GM12872 (cell line): ENCODE measurements around the gene PCDHA13.

Experiments
- TF ChIP-seq, protein P1 (sequence below): IDR thresholded peaks from 3 replicates; pipeline ENCODE4 v1.5.1; 2011; ENCODE audit warnings: low read depth, mild to moderate bottlenecking, low read length, moderate library complexity; ENCODE audit not compliant: insufficient read depth

PCDHA13 gene

GRCh38 chr5:140869555-140869886 lies 12.4 kb upstream of the PCDHA13 start:
- TF ChIP-seq, protein P1, sequence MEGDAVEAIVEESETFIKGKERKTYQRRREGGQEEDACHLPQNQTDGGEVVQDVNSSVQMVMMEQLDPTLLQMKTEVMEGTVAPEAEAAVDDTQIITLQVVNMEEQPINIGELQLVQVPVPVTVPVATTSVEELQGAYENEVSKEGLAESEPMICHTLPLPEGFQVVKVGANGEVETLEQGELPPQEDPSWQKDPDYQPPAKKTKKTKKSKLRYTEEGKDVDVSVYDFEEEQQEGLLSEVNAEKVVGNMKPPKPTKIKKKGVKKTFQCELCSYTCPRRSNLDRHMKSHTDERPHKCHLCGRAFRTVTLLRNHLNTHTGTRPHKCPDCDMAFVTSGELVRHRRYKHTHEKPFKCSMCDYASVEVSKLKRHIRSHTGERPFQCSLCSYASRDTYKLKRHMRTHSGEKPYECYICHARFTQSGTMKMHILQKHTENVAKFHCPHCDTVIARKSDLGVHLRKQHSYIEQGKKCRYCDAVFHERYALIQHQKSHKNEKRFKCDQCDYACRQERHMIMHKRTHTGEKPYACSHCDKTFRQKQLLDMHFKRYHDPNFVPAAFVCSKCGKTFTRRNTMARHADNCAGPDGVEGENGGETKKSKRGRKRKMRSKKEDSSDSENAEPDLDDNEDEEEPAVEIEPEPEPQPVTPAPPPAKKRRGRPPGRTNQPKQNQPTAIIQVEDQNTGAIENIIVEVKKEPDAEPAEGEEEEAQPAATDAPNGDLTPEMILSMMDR = no peak

DNA sequence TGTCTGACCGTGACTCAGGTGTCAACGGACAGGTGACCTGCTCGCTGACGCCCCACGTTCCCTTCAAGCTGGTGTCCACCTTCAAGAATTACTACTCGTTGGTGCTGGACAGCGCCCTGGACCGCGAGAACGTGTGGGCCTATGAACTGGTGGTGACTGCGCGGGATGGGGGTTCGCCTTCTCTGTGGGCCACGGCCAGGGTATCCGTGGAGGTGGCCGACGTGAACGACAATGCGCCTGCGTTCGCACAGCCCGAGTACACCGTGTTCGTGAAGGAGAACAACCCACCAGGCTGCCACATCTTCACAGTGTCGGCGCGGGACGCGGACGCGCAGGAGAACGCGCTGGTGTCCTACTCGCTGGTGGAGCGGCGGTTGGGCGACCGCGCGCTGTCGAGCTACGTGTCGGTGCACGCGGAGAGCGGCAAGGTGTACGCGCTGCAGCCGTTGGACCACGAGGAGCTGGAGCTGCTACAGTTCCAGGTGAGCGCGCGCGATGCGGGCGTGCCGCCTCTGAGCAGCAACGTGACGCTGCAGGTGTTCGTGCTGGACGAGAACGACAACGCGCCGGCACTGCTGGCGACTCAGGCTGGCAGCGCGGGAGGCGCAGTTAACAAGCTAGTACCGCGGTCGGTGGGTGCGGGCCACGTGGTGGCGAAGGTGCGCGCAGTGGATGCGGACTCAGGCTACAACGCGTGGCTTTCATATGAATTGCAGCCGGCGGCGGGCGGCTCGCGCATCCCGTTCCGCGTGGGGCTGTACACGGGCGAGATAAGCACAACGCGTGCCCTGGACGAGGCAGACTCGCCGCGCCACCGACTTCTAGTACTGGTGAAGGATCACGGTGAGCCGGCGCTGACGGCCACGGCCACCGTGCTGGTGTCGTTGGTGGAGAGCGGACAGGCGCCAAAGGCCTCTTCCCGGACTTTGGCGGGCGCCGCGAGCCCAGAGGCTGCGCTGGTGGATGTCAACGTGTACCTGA lies 11.4 kb upstream of the PCDHA13 start:
- TF ChIP-seq, protein P1 = no peak

DNA sequence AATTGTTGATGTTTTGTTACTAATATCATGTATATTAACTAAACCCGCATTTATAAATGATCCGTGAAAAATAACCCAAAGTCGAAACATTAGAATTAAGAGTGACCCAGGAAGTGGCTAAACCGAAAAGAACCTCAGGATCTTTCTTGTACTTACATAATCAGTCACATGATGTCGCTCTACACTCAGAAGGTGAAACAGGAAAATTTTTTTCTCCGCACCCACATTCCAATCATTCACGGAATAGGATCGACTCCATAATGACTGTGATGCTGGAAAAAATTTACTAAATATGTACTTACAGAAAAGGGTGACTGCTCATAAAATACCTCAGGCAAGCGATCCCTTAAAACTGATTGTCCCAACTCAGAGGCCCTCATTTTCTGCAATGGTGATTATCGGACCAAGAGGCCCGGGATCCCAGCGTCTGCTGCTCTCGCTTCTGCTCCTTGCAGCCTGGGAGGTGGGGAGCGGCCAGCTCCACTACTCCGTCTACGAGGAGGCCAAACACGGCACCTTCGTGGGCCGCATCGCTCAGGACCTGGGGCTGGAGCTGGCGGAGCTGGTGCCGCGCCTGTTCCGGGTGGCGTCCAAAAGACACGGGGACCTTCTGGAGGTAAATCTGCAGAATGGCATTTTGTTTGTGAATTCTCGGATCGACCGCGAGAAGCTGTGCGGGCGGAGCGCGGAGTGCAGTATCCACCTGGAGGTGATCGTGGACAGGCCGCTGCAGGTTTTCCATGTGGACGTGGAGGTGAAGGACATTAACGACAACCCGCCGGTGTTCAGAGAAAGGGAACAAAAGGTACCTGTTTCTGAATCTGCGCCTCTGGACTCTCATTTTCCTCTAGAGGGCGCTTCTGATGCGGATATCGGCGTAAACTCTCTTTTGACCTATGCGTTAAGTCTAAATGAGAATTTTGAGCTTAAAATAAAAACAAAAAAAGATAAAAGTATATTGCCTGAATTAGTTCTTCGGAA lies 6.5 kb upstream of the PCDHA13 start, which contains the start of gene PCDHA12:
Gene PCDHA12 (plus strand): TSS at position 224 of the 981 bp plus-strand sequence. CDS start 165 bp downstream, at position 389.
- TF ChIP-seq, protein P1 = no peak

- TF ChIP-seq, protein P1 = no peak
Observed at GRCh38 chr5:140877262-140877581, 4.7 kb upstream of the PCDHA13 start.

DNA sequence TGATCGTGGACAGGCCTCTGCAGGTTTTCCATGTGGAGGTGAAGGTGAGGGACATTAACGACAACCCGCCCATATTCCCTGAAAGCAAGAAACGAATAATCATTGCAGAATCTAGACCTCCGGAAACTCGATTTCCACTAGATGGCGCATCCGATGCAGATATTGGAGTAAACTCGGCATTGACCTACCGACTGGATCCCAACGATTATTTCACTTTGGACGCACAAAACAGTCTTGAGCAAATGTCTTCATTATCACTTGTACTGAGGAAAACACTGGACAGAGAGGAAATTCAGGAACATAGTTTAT lies 621 bp downstream of the PCDHA13 start:
- TF ChIP-seq, protein P1 = no peak

- TF ChIP-seq, protein P1 = no peak
Observed at GRCh38 chr5:140883373-140883772, 1.4 kb downstream of the PCDHA13 start.
